ENCODE measurements around the gene LNP1.

DNA sequence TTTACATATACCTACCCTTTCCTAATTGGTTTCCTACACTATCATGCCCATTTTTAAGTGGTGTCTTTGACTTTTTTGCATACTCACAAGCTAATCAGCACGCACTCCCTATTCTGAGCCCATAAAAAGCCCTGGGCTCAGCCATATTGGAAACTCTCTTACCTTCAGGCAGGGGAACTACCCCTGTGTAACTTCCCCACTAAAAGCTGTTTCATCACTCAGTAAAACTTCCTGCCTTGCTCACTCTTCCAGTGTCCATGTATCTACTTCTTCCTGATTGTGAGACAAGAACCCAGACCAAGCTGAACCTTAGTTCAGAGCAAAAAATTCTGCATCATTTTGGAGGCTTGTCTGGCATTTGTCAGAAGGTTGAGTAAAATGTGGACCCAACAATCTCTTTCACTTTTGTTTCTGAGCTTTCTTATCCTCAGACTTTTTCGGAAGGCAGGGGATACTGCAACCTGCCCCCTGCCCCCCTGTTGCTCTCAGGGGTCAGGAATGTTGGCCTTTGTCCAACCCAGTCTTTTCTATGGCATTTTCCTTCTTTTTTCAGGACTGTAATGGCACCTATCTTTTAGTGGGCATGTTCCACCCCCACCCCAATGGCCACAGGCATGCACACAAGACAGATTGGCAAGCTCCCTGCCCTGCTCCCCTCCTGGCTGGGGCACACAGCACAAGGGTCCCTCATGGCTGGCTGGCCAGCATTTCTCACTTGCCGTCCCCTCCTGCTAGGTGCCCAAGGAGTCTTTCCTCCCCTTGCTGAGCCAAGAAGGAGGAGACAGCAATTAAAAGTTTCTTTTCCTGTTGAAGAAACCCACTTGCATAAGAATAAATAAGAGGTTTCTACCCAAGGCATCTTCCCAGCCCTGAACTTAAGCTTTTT, 64.8 kb downstream of the LNP1 start:
- TF ChIP-seq, protein P1, sequence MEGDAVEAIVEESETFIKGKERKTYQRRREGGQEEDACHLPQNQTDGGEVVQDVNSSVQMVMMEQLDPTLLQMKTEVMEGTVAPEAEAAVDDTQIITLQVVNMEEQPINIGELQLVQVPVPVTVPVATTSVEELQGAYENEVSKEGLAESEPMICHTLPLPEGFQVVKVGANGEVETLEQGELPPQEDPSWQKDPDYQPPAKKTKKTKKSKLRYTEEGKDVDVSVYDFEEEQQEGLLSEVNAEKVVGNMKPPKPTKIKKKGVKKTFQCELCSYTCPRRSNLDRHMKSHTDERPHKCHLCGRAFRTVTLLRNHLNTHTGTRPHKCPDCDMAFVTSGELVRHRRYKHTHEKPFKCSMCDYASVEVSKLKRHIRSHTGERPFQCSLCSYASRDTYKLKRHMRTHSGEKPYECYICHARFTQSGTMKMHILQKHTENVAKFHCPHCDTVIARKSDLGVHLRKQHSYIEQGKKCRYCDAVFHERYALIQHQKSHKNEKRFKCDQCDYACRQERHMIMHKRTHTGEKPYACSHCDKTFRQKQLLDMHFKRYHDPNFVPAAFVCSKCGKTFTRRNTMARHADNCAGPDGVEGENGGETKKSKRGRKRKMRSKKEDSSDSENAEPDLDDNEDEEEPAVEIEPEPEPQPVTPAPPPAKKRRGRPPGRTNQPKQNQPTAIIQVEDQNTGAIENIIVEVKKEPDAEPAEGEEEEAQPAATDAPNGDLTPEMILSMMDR (IDR thresholded peaks at IDR 0.05): no peak
- TF ChIP-seq POLR2A (IDR thresholded peaks at IDR 0.05) (no peak), POLR2AphosphoS5 (IDR thresholded peaks at IDR 0.05) (no peak)
